GM10266 (cell line): ENCODE results near the gene ATP6AP1.
A peak's percentile ranks its signal among the peaks of the same experiment; 100 is the strongest.

Source experiments
- DNase-seq: peaks from one replicate; pipeline ENCODE4 v3.0.0; 2012; ENCODE audit errors: extremely low spot score
- TF ChIP-seq, protein P1 (sequence below): IDR thresholded peaks from 2 replicates; pipeline ENCODE4 v1.5.1; 2012; ENCODE audit warnings: mild to moderate bottlenecking, low read depth; ENCODE audit not compliant: control insufficient read depth, insufficient read depth; ENCODE audit errors: missing control alignments

The ATP6AP1 gene

DNA sequence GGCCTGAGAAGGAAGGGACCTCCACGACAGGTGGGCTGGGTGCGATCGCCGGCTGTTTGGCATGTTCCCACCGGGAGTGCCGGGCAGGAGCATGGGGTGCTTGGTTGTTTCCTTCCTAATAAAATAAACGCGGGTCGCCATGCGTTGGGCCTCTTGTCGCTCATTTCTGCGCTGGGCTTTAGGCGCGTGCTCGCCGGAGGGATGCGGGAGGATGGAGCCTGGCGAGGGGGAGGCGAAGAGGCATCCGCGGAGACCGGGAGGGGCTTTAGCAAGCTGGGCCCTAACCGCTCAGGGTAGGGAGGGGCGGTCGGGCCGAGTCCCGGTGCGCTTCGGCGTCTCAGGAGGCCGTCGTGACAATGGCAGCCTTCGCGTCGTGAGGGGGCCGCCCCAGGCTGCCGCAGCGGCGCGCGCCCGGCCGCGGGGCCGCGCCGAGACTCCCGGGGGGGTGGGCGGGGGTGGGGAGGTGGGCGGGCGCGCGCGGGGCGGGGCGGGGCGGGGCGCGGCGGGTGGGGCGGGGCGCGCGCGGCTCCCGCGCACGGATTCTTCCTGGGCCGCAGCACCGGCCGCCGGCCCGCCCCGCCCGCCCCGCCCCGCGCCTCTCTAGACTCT lies 8.0 kb downstream of the ATP6AP1 start:
- DNase-seq, result peak; percentile 88
- TF ChIP-seq, protein P1, sequence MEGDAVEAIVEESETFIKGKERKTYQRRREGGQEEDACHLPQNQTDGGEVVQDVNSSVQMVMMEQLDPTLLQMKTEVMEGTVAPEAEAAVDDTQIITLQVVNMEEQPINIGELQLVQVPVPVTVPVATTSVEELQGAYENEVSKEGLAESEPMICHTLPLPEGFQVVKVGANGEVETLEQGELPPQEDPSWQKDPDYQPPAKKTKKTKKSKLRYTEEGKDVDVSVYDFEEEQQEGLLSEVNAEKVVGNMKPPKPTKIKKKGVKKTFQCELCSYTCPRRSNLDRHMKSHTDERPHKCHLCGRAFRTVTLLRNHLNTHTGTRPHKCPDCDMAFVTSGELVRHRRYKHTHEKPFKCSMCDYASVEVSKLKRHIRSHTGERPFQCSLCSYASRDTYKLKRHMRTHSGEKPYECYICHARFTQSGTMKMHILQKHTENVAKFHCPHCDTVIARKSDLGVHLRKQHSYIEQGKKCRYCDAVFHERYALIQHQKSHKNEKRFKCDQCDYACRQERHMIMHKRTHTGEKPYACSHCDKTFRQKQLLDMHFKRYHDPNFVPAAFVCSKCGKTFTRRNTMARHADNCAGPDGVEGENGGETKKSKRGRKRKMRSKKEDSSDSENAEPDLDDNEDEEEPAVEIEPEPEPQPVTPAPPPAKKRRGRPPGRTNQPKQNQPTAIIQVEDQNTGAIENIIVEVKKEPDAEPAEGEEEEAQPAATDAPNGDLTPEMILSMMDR, result no peak

DNA sequence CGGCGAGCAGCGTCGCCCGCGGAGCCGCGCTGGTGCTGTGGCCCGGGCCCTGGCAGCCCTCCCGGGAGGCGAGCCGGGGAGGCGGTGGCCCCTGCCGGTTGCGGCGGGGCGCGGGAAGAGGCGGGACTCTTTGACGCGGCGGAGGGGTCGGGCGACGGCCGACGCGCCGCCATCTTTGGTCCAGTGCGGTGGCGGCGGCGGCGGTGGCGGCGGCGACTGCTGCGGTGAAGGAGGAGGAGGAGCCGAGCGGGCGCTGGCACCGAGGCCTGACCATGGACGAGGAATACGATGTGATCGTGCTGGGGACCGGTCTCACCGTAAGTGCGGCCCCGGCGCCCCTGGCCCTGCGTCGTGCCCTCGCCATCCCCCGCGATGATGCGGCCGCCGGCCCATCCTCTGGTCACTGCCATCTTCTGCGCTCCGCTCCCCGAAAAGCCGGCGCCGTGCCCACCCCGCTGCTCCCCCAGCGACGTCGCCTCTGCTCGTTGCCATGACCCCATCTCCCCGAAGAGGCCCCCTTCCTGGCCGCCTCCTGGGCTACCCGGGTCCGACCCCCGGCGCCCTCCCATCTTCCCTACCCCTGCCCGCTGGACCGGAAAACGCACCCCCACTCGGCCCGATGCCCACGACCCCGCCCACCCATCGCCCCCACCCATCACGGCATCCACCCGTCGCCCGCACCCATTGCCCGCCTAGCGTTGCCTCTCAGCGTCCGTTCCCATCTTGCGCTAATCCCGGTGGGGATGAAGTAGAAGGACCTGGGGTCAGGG lies 8.7 kb downstream of the ATP6AP1 start, which contains the start of gene GDI1:
Gene GDI1 (plus strand): TSS at position 172 of the 770 bp plus-strand sequence. CDS start 101 bp downstream, at position 273.
- peak; percentile 73 for DNase-seq
- TF ChIP-seq, protein P1, result no peak

DNA sequence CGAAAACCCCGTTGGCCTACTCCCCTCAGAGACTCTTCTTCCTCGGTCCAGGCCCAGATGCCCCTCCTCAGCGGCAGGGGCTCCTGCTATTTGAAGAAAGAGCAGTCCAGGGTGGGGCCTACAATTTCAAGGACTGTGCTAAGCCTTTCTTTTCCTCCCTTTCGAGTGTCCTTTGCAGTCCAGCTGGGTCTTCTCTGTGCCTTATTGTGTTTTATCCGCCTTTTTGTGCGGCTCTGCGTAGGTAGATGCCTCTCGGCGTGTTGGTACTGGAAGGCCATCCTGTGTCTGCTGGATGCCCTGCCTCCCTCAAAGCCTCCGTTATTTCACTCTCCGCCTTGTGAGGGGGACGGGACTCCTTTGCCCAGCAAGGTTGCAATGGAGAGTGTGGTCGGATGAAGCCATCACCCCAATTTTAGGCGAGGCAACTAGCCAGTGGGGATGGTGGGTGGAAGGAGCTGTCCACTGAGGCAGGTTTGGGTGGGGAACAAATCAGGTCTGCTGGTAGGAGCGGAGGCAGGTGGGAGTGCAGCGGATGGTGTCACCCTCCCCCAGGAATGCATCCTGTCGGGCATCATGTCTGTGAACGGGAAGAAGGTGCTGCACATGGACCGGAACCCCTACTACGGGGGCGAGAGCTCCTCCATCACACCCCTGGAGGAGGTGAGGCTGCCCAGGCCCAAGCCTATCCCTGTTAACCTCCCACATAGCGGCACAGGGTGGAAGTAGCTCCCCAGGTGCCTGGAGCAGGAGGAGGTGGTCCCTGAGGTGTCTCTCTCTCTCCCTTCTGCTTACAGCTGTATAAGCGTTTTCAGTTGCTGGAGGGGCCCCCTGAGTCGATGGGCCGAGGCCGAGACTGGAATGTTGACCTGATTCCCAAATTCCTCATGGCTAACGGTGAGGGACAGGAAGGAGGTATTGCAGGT lies 9.8 kb downstream of the ATP6AP1 start:
- DNase-seq, result no peak
- TF ChIP-seq, protein P1, result no peak

DNA sequence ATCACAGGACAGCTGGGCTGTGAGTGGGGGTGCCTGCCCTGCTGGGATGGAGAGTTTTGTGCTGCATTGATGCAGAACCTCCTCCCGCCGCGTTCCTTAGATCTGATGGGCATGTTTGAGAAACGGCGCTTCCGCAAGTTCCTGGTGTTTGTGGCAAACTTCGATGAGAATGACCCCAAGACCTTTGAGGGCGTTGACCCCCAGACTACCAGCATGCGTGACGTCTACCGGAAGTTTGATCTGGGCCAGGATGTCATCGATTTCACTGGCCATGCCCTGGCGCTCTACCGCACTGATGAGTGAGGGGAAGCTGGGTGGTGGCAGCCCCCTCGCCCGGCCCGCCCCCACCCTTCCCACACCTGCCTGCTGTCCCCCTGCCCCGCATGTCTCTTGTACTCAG lies 11.4 kb downstream of the ATP6AP1 start:
- DNase-seq, result no peak
- TF ChIP-seq, protein P1, result no peak

DNA sequence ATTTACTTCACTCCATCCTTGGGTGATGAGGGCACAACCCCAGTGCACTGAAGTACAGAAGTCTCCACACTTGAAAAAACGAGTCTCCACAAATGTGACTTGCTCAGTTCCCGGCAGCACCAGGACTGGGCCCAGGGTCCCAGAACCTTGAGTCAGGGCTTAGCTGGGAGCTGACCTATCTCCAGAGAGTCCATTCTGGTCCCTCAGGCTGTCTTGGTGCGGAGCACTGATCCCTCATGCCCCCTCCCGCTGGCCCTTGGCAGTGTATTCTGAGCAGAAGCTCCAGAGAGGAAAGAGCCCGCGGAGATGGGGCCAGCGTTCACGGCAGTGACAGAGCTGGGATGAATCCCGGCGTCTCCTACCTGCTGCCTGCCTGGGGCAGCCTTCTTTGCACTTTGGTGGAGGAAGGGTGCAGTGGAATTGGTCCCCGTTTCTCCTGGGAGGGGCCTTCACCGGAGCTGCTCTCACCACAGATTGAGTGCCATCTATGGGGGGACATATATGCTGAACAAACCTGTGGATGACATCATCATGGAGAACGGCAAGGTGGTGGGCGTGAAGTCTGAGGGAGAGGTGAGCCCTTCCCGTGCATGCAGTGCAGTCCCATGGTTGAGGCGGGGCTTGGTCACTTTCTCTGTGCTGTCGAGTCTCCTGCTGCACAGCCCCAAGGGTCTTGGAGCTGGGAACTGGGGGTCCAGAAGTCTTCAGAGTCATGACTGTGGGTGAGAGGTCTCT lies 12.3 kb downstream of the ATP6AP1 start:
- DNase-seq, result no peak
- TF ChIP-seq, protein P1, result no peak

DNA sequence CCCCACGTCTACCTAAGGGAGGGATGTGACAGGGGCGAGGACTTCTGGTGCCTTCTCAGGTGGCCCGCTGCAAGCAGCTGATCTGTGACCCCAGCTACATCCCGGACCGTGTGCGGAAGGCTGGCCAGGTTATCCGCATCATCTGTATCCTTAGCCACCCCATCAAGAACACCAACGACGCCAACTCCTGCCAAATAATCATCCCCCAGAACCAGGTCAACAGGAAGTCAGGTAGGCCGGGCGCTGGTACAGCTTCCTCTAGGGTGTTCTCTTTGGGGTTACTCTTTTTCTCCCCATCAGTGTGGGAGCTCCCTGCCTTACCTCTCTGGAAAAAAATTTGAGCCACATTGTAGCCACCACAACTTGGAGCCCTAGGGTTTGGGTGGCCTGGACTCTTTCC lies 13.1 kb downstream of the ATP6AP1 start:
- DNase-seq, result no peak
- TF ChIP-seq, protein P1, result no peak
